Measurements from ENCODE around the gene CAMK1G. TPM values are rescaled to one million over a fixed set of nuclear protein-coding genes. Genes with fewer than 3 reads are reported as not detected.
A peak's percentile ranks its signal among the peaks of the same experiment; 100 is the strongest.

Gene CAMK1G
- total and polyA plus RNA-seq, 8 donors: 0.29 to 9.9 (median 8.2) TPM

DNA sequence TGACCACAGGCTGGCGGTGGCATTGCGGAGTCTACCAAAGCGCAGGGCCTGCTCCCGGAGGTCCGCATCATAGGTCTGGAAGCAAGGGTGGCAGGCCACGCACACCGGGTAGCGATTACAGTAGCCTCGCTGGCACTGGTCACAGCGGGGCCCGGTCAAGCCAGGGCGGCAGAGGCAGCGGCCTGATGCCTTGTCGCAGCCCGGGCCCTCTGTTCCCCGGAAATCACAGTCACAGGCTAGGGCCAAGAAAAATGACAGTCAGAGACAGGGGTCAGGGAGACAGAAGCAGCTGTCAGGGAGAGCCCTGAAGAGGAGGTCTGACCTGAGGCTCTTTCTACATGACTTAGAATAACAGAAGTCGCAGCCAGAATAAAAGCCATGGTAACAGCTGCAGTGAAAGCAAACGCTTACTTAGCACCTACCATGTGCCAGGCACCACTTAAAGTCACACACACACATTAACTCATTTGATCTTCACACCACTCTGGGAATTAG is 42.3 kb downstream of the CAMK1G start:
- Histone ChIP-seq H3K4me1 (peaks cover 3 to 24% of the 10 kb centered on the region in 2 donors), H3K27ac (peak overlapping the region in 1 of 2 donors; percentile 51), H3K4me3 (no peak overlapping the region), H3K9me3 (no peaks in the 10 kb centered on the region), H3K27me3 (no peaks in the 10 kb centered on the region), H3K36me3 (peaks cover 0 to 54% of the 10 kb centered on the region in 2 donors)
- DNase-seq (peak in 2 of 4 donors; percentile 41 to 74), ATAC-seq (no peak)
- TF ChIP-seq, protein P1, sequence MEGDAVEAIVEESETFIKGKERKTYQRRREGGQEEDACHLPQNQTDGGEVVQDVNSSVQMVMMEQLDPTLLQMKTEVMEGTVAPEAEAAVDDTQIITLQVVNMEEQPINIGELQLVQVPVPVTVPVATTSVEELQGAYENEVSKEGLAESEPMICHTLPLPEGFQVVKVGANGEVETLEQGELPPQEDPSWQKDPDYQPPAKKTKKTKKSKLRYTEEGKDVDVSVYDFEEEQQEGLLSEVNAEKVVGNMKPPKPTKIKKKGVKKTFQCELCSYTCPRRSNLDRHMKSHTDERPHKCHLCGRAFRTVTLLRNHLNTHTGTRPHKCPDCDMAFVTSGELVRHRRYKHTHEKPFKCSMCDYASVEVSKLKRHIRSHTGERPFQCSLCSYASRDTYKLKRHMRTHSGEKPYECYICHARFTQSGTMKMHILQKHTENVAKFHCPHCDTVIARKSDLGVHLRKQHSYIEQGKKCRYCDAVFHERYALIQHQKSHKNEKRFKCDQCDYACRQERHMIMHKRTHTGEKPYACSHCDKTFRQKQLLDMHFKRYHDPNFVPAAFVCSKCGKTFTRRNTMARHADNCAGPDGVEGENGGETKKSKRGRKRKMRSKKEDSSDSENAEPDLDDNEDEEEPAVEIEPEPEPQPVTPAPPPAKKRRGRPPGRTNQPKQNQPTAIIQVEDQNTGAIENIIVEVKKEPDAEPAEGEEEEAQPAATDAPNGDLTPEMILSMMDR (IDR thresholded peaks at IDR 0.05): no peak
- intact Hi-C loops (cut with DNase I): loop anchor here in 1 of 2 donors (5.0 kb wide), 1 partner anchor 49 kb away; no protein-coding TSS in a partner anchor

DNA sequence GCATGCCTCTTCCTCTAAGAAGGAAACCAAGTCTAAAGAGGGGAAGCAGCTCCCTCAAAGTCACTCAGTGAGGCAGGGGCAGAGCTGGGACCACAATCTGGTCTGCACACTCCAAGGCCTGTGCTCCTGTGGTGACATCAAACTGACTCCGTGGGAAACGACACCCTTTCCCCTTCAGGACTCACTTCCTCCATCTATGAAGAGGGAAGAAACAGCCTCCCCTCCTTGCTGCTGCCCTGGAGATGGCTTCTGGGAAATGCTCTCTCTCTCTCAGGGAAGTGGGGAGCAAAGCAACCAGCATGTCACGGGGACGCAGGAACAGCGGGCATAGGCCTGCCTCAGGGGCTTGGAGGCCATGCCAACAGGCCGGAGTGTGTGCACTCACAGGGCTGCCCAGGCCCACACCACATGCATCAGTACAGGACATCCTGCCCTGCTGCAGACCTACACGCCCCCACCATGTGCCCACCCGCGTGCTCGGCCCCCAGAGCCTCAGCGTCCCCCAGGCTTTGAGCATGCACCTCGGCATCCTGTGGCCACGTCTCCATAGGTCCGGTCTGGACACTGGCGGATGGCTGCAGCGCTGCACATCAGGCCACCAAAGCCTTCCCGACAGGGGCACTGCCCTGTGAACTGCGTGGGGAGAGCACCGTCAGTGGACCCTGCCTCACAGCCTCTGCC is 43.0 kb downstream of the CAMK1G start:
- peak; percentile 44 for ATAC-seq
- intact Hi-C loops (cut with DNase I): loop anchor here in 1 of 2 donors (5.0 kb wide), 1 partner anchor 49 kb away; no protein-coding TSS in a partner anchor
- Histone ChIP-seq H3K27me3 (no peaks in the 10 kb centered on the region), H3K9me3 (no peaks in the 10 kb centered on the region), H3K4me1 (peaks cover 3 to 22% of the 10 kb centered on the region in 2 donors), H3K36me3 (peaks cover 0 to 59% of the 10 kb centered on the region in 2 donors), H3K27ac (peak overlapping the region in 1 of 2 donors; percentile 51), H3K4me3 (no peak overlapping the region)
- no peak for DNase-seq
- TF ChIP-seq, protein P1 (IDR thresholded peaks at IDR 0.05): no peak

DNA sequence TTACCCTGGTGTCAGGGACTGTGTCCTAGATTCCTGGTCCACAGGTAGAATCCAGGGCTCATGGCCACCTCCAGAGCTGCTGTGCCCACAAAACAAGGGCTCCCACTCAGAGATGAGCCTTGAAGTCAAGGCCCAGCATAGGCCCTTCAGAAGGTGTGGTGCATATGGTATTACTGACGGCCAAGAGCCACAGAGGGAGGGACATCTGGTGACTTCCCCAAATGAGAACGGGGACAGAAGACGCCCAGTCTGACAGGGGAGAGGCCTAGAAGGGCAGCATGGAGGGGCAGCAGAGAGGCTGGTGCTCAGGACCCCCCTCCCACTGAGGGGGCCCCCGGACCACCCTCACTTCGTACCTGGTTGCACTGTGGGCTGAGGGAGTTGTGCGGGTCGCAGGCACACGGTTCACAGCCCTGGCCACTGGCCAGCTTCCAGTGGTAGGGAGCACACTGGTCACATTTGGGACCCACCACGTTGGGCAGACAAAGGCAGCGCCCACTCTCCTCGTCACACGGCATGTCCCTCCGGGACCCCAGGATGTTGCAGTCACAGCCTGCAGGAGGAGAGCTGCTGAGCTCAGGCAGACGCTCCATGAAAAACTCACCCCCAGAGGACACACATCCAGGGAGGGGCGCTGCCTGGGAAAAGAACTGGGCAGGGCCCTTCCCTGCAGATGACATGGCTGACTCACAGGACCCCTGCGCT is 43.7 kb downstream of the CAMK1G start:
- Histone ChIP-seq H3K27me3 (no peaks in the 10 kb centered on the region), H3K4me3 (no peak overlapping the region), H3K9me3 (no peaks in the 10 kb centered on the region), H3K4me1 (peaks cover 3 to 22% of the 10 kb centered on the region in 2 donors), H3K36me3 (peaks cover 0 to 60% of the 10 kb centered on the region in 2 donors), H3K27ac (peak overlapping the region in 1 of 2 donors; percentile 51)
- ATAC-seq (peak; percentile 57), DNase-seq (no peak)
- TF ChIP-seq, protein P1 (IDR thresholded peaks at IDR 0.05): no peak
- intact Hi-C loops (cut with DNase I): loop anchor here in 1 of 2 donors (5.0 kb wide), 1 partner anchor 50 kb away; no protein-coding TSS in a partner anchor

DNA sequence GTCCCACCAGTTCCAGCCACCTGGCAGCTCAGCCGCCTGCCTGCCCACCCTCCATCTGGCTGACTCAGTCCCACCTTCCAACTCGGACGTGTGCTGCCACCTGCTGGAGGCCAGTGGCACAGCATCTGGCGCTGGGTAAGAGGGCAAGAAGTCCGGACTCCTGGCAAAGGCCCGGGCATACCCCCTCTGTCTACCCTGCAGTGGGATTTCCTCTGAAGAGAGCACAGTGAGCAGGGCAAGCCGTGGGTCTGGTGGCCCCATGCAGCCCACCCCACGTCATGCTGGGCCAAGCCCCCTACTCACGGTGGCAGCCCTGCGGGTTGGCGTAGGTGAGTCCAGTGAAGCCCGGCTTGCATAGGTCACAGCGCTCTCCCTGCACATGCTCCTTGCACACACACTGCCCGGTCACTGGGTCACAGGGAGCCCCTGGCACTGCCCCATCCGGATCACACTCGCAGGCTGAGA is 44.2 kb downstream of the CAMK1G start:
- H3K27ac ChIP-seq: no peak overlapping the region
- peaks cover 0 to 59% of the 10 kb centered on the region in 2 donors for H3K36me3 ChIP-seq
- intact Hi-C loops (cut with DNase I): loop anchor here in 1 of 2 donors (5.0 kb wide), 1 partner anchor 50 kb away; no protein-coding TSS in a partner anchor
- peaks cover 3 to 22% of the 10 kb centered on the region in 2 donors for H3K4me1 ChIP-seq
- ATAC-seq (peak; percentile 84), DNase-seq (peak in 3 of 4 donors; percentile 73 to 93 (median 78))
- no peaks in the 10 kb centered on the region for H3K27me3 ChIP-seq
- H3K4me3 ChIP-seq: no peak overlapping the region
- TF ChIP-seq, protein P1 (IDR thresholded peaks at IDR 0.05): peak; percentile 95
- no peaks in the 10 kb centered on the region for H3K9me3 ChIP-seq
